Measurements from ENCODE around the gene FETUB.

The FETUB gene

GRCh38 chr3:186664506-186664905 lies 24.3 kb downstream of the FETUB start:
- no peak for TF ChIP-seq ZNF692 (tag by site-specific recombination; IDR thresholded peaks at IDR 0.05)
- TF ChIP-seq KLF8 (tag by site-specific recombination; IDR thresholded peaks at IDR 0.05) = no peak
- TF ChIP-seq ZNF292 (tag by site-specific recombination; IDR thresholded peaks at IDR 0.05; ENCODE audit: borderline replicate concordance, low read depth) = no peak
- no peak for TF ChIP-seq KLF17 (tag by site-specific recombination; IDR thresholded peaks at IDR 0.05)
- no peak for TF ChIP-seq PRDM6 (tag by site-specific recombination; IDR thresholded peaks at IDR 0.05)
- no peak for TF ChIP-seq ZNF837 (tag by site-specific recombination; IDR thresholded peaks at IDR 0.05)
- no peak for TF ChIP-seq ZNF600 (tag by site-specific recombination; IDR thresholded peaks at IDR 0.05)
- TF ChIP-seq ZXDB (tag by site-specific recombination; IDR thresholded peaks at IDR 0.05) = no peak
- TF ChIP-seq ZSCAN30 (tag by site-specific recombination; IDR thresholded peaks at IDR 0.05) = no peak
- no peak for TF ChIP-seq ZNF580 (tag by site-specific recombination; IDR thresholded peaks at IDR 0.05)
- no peak for TF ChIP-seq ZNF10 (tag by site-specific recombination; IDR thresholded peaks at IDR 0.05)
- no peak for TF ChIP-seq BCL11B (tag by site-specific recombination; IDR thresholded peaks at IDR 0.05; ENCODE audit: low read depth)
- no peak for TF ChIP-seq ZBTB17 (tag by site-specific recombination; IDR thresholded peaks at IDR 0.05)
- no peak for TF ChIP-seq YY1 (tag by site-specific recombination; IDR thresholded peaks at IDR 0.05)
- no peak for TF ChIP-seq FEZF1 (tag by site-specific recombination; IDR thresholded peaks at IDR 0.05)
- TF ChIP-seq ZNF473 (tag by site-specific recombination; IDR thresholded peaks at IDR 0.05) = no peak
- TF ChIP-seq ZNF747 (tag by site-specific recombination; IDR thresholded peaks at IDR 0.05) = no peak
- no peak for TF ChIP-seq ZNF639 (tag by site-specific recombination; IDR thresholded peaks at IDR 0.05)
- H3K27ac ChIP-seq (ENCODE audit: extremely low read depth, low read depth, low read length) = no peak overlapping the region
- H3K4me3 ChIP-seq (ENCODE audit: low read depth, low read length) = no peak overlapping the region
- POLR2A ChIA-PET = no interaction called here
- no peaks in the 10 kb centered on the region for H3K4me1 ChIP-seq (ENCODE audit: control insufficient read depth, insufficient read depth, low read length)
- H3K9me3 ChIP-seq (ENCODE audit: control insufficient read depth, insufficient read depth, low read depth, low read length) = no peaks in the 10 kb centered on the region
- CTCF ChIA-PET = interaction anchor here (1.0 kb wide), 1 partner anchor 50 kb away, joined by 3 read pairs; no protein-coding TSS in a partner anchor
- no peaks in the 10 kb centered on the region for H3K36me3 ChIP-seq (ENCODE audit: control insufficient read depth in 2 of 2, insufficient read depth in 1 of 2, low read length in 2 of 2)

- Histone ChIP-seq H3K27ac (ENCODE audit: extremely low read depth, low read depth, low read length) (no peak within 1 kb of the TSS), H3K9me3 (ENCODE audit: control insufficient read depth, insufficient read depth, low read depth, low read length) (no peaks in the 10 kb centered on the region), H3K4me3 (ENCODE audit: low read depth, low read length) (no peak within 1 kb of the TSS), H3K36me3 (ENCODE audit: control insufficient read depth in 2 of 2, insufficient read depth in 1 of 2, low read length in 2 of 2) (no peaks in the 10 kb centered on the region), H3K4me1 (ENCODE audit: control insufficient read depth, insufficient read depth, low read length) (no peaks in the 10 kb centered on the region)
- CTCF ChIA-PET = interaction anchor here (1.1 kb wide), 1 partner anchor 49 kb away, joined by 4 read pairs; no protein-coding TSS in a partner anchor
- POLR2A ChIA-PET = no interaction called here
- TF ChIP-seq SP2 (tag by site-specific recombination; IDR thresholded peaks at IDR 0.05) = no peak
- TF ChIP-seq BCL11B (tag by site-specific recombination; IDR thresholded peaks at IDR 0.05; ENCODE audit: low read depth) = no peak
- TF ChIP-seq ZSCAN5A (tag by site-specific recombination; IDR thresholded peaks at IDR 0.05) = no peak
- no peak for TF ChIP-seq BCL6B (tag by site-specific recombination; IDR thresholded peaks at IDR 0.05)
These were observed 25.5 kb downstream of the FETUB start, which contains the start of gene HRG for GRCh38 chr3:186665625-186666188. TSS of gene HRG (plus strand) at chr3:186666014. CDS start at chr3:186666032, 18 bp downstream.
